ENCODE measurements around the gene ZDHHC24.

- TF ChIP-seq CTCF (IDR thresholded peaks at IDR 0.05) (no peak), POLR2A (IDR thresholded peaks at IDR 0.05) (no peak)
Measured at GRCh38 chr11:66530927-66531709, 14.7 kb downstream of the ZDHHC24 start.

Measured in esophagus squamous epithelium (tissue), 4 donors.